OCI-LY3 (cell line): ENCODE data around the gene FAU.

Experiments used
- H2AFZ ChIP-seq: fragments of 200-600, 300-600 bp; shearing (Covaris generic); 2 replicates; pipeline ENCODE4 v1.6.0; 2014; ENCODE audit warnings: antibody characterized with exemption, low read depth, low read length
- H3K27ac ChIP-seq: fragments of 200-600, 300-600 bp; sonication (generic); 2 replicates; pipeline ENCODE4 v1.5.1; 2014; ENCODE audit warnings: mild to moderate bottlenecking, low read length, moderate library complexity, mixed read lengths
- H3K27me3 ChIP-seq: fragments of 200-600, 300-600 bp; sonication (generic); 2 replicates; pipeline ENCODE4 v1.6.1; 2014; ENCODE audit warnings: low read depth, low read length, mixed read lengths
- H3K36me3 ChIP-seq: fragments of 200-600, 300-600 bp; sonication (generic); replicated peaks from 2 replicates; pipeline ENCODE3; 2014; ENCODE audit warnings: low read depth, low read length, mixed read lengths
- H3K4me1 ChIP-seq: fragments of 300-600, 200-600 bp; sonication (generic); 2 replicates; pipeline ENCODE4 v1.6.1; 2014; ENCODE audit warnings: low read length, mixed read lengths
- H3K4me2 ChIP-seq: fragments of 200-600, 300-600 bp; sonication (generic); 2 replicates; pipeline ENCODE4 v1.6.1; 2014; ENCODE audit warnings: low read length, mixed read lengths
- H3K4me3 ChIP-seq: fragments of 300-600, 200-600 bp; sonication (generic); 2 replicates; pipeline ENCODE4 v1.5.1; 2014; ENCODE audit warnings: antibody characterized with exemption, mild to moderate bottlenecking, low read length, moderate library complexity
- H3K79me2 ChIP-seq: fragments of 300-600, 200-600 bp; shearing (Covaris generic); 2 replicates; pipeline ENCODE4 v1.6.1; 2014; ENCODE audit warnings: mild to moderate bottlenecking, low read length, mixed read lengths
- H3K9ac ChIP-seq: fragments of 300-600, 200-600 bp; shearing (Covaris generic); 2 replicates; pipeline ENCODE4 v1.6.0; 2014; ENCODE audit warnings: mild to moderate bottlenecking, low read length, moderate library complexity
- H3K9me3 ChIP-seq: fragments of 200-600, 300-600 bp; shearing (Covaris generic); 2 replicates; pipeline ENCODE4 v1.6.1; 2014; ENCODE audit warnings: low read length, mixed read lengths; ENCODE audit not compliant: insufficient read depth
- H4K20me1 ChIP-seq: fragments of 200-600, 300-600 bp; sonication (generic); 2 replicates; pipeline ENCODE4 v1.6.1; 2016; ENCODE audit warnings: low read length, mixed read lengths; ENCODE audit not compliant: insufficient read depth
- EZH2phosphoT487 ChIP-seq: fragments of 200-600 bp; shearing (Covaris generic); IDR thresholded peaks from 2 replicates; pipeline ENCODE4 v1.6.1; 2018; ENCODE audit warnings: antibody characterized with exemption, mixed run types, low read depth
- TF ChIP-seq, protein P1 (sequence below): fragments of 200-600, 300-600 bp; sonication (generic); IDR thresholded peaks from 2 replicates; pipeline ENCODE4 v1.5.1; 2014; ENCODE audit warnings: antibody characterized with exemption, low read length, low read depth

The FAU gene

DNA sequence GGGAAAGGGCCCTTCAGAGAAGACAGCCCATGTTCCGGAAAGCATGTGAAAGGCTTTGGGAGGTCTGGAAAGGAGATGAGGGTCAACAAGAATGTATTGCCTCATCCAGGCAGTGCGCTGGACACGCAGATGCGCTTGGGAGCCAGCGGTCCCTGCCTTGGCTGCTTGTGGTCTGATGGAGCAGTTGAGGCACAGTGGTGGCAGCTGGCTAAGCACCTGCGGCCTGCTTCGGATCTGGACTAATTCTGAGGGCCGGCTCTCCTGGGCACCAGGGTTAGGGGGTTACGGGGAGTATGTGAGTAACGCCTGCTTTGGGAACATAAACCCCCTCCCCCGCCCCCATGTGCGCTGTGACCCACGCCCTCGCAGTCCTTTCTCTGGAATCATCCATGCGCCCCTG is 14.9 kb downstream of the FAU start:
- TF ChIP-seq, protein P1, sequence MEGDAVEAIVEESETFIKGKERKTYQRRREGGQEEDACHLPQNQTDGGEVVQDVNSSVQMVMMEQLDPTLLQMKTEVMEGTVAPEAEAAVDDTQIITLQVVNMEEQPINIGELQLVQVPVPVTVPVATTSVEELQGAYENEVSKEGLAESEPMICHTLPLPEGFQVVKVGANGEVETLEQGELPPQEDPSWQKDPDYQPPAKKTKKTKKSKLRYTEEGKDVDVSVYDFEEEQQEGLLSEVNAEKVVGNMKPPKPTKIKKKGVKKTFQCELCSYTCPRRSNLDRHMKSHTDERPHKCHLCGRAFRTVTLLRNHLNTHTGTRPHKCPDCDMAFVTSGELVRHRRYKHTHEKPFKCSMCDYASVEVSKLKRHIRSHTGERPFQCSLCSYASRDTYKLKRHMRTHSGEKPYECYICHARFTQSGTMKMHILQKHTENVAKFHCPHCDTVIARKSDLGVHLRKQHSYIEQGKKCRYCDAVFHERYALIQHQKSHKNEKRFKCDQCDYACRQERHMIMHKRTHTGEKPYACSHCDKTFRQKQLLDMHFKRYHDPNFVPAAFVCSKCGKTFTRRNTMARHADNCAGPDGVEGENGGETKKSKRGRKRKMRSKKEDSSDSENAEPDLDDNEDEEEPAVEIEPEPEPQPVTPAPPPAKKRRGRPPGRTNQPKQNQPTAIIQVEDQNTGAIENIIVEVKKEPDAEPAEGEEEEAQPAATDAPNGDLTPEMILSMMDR: no peak
- TF ChIP-seq EZH2phosphoT487: no peak
- no peak overlapping the region for H3K4me3 ChIP-seq
- peaks cover 14% of the 10 kb centered on the region for H3K36me3 ChIP-seq
- H2AFZ ChIP-seq: no peak overlapping the region
- no peak overlapping the region for H3K9ac ChIP-seq
- H3K27me3 ChIP-seq: no peaks in the 10 kb centered on the region
- H3K9me3 ChIP-seq: no peaks in the 10 kb centered on the region
- H3K27ac ChIP-seq: no peak overlapping the region
- H3K79me2 ChIP-seq: peaks cover 13% of the 10 kb centered on the region
- H3K4me1 ChIP-seq: peaks cover 12% of the 10 kb centered on the region
- peaks cover 5% of the 10 kb centered on the region for H4K20me1 ChIP-seq
- H3K4me2 ChIP-seq: no peak overlapping the region

DNA sequence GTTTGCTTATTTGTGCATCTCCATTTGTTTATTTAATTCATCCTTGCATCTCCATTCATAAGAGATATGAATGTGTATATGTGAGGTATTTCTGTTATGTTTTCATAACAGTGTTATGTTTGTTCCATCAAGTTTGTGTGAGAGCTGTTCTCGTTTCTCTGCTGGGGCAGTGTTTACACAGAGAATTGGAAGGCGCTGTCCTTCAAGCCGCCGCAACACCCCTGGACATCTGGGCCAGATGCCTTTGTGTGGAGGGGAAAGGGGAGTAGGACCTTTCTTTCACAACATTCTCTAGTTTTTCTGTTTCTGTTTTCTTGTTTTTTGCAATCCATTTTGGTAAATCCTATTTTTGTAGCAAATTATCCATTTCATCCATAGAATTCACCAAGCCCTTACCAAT is 17.3 kb downstream of the FAU start:
- TF ChIP-seq, protein P1: no peak
- TF ChIP-seq EZH2phosphoT487: no peak
- no peaks in the 10 kb centered on the region for H4K20me1 ChIP-seq
- no peak overlapping the region for H3K27ac ChIP-seq
- H3K79me2 ChIP-seq: peaks cover 13% of the 10 kb centered on the region; the same call in 1 of the 2 replicates
- no peak overlapping the region for H3K9ac ChIP-seq
- no peaks in the 10 kb centered on the region for H3K4me1 ChIP-seq
- H3K4me2 ChIP-seq: no peak overlapping the region
- no peaks in the 10 kb centered on the region for H3K9me3 ChIP-seq
- H3K36me3 ChIP-seq: peaks cover 17% of the 10 kb centered on the region
- no peak overlapping the region for H2AFZ ChIP-seq
- H3K4me3 ChIP-seq: no peak overlapping the region
- no peaks in the 10 kb centered on the region for H3K27me3 ChIP-seq

DNA sequence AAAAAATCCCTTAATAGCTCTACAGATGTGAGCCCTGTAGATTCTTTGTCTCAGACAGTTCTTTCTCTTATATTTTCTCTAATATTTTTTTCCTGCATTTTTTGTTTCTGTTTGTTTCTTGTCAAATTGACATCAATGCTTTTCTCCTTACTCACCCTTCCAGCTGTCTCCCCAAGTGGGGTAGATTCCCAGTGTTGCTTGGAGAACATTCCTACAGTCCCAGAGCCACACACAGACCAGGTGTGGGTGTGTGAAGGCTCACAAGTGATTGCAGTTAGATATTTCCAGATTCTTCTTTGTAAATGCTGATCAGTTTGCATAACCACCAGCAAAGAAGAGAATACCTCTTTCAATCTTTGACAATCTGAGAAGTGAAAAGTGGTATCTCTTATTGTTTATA is 18.5 kb downstream of the FAU start:
- H3K27ac ChIP-seq: no peak overlapping the region
- H3K36me3 ChIP-seq: peaks cover 12% of the 10 kb centered on the region
- TF ChIP-seq, protein P1: no peak
- TF ChIP-seq EZH2phosphoT487: no peak
- H3K9me3 ChIP-seq: no peaks in the 10 kb centered on the region
- H2AFZ ChIP-seq: no peak overlapping the region
- peaks cover 19% of the 10 kb centered on the region for H3K79me2 ChIP-seq
- no peak overlapping the region for H3K4me3 ChIP-seq
- H3K9ac ChIP-seq: no peak overlapping the region
- H3K4me2 ChIP-seq: no peak overlapping the region
- no peaks in the 10 kb centered on the region for H4K20me1 ChIP-seq
- H3K4me1 ChIP-seq: no peaks in the 10 kb centered on the region
- H3K27me3 ChIP-seq: no peaks in the 10 kb centered on the region

DNA sequence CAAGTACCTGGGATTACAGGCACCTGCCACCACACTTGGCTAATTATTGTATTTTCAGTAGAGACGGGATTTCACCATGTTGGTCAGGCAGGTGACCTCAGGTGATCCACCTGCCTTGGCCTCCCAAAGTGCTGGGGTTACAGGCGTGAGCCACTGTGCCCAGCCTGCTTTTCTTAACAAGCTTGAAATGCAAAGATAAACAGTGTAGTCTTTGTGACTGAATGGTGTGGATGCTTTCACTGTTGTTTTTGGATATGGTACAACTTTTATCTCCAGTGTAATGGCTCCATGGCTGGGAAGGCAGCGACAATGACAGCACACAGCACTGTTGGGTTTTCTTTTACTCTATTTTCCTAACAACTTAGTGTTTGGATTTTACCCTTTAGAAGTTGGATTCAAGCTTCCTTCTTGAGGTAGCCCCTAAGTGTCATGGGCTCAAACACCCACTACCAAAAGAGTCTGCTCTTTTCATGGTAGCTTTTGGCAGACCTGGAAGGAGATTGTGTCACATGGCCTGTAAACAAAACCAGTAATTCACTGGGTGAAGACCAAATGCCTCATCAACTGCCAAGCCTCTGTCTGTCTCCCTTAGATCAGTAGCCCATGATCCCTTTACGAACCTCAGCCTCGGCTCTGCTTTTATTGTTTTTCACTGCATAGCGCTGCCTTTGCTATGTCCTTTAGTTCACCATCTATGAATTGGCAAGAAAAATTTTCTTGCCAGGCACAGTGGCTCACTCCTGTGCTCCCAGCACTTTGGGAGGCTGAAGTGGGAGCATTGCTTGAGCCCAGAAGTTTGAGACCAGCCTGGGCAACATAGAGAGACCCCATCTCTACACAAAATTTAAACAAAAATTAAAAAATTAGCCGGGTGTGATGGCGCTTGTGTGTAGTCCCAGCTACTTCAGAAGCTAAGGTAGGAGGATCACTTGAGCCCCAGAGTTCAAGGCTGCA is 19.5 kb downstream of the FAU start:
- Histone ChIP-seq H2AFZ (no peak overlapping the region), H3K4me3 (no peak overlapping the region), H3K9ac (no peak overlapping the region), H3K4me2 (no peak overlapping the region), H3K79me2 (peaks cover 29% of the 10 kb centered on the region), H3K4me1 (no peaks in the 10 kb centered on the region), H3K9me3 (no peaks in the 10 kb centered on the region), H3K27ac (no peak overlapping the region), H4K20me1 (no peaks in the 10 kb centered on the region), H3K27me3 (no peaks in the 10 kb centered on the region), H3K36me3 (peaks cover 13% of the 10 kb centered on the region)
- no peak for TF ChIP-seq EZH2phosphoT487
- TF ChIP-seq, protein P1: no peak
